ENCODE measurements around the gene BMP2K.

Gene BMP2K

DNA sequence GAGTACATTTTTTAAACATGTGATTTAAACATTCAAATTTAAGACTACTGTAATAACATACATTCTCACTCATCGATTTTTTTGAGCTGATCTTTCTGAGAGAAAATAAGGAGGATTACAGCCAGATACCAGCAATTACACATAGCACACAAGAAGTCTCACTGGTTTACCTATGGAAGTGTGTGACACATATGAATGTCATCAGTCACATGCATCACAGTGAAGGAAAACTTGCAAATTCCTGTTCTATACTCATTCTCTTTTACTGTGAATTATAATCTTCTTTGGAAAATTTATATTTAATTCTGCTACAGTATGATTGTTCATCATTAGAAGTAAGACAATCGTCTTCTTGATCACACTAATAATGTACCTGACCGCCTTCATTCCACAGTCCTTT, 21.3 kb upstream of the BMP2K start:
- H3K4me1 Mint-ChIP-seq (ENCODE audit: low read depth) = peaks cover 47% of the 10 kb centered on the region
- H3K9me3 Mint-ChIP-seq = no peaks in the 10 kb centered on the region
- H3K36me3 Mint-ChIP-seq (ENCODE audit: low read depth) = no peaks in the 10 kb centered on the region
- intact Hi-C loops (cut with micrococcal nuclease) = no loop called here
- no peak overlapping the region for H3K4me3 Mint-ChIP-seq
- no peaks in the 10 kb centered on the region for H3K27me3 Mint-ChIP-seq
- no peak overlapping the region for H3K27ac Mint-ChIP-seq

DNA sequence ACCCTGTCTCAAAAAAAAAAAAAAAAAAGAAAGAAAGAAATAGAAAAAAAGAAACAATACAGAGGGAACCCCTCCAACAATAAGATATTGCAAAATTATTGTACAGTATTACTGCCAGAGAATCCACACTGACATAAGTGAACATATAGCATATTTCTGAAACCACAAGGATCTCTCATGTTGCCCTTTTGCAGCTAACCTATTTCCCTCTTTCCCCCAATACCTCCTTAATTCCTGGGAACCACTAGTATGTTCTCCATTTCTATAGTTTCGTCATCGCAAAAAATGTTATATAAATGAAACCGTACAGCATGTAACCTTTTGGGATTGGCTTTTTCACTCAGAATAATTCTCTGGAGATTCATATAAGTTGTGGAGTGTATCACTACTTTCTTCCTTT, 20.0 kb upstream of the BMP2K start:
- H3K27me3 Mint-ChIP-seq = no peaks in the 10 kb centered on the region
- H3K27ac Mint-ChIP-seq = peak overlapping the region; percentile 25
- no peaks in the 10 kb centered on the region for H3K36me3 Mint-ChIP-seq (ENCODE audit: low read depth)
- H3K4me1 Mint-ChIP-seq (ENCODE audit: low read depth) = peaks cover 38% of the 10 kb centered on the region
- no peak overlapping the region for H3K4me3 Mint-ChIP-seq
- no peaks in the 10 kb centered on the region for H3K9me3 Mint-ChIP-seq
- intact Hi-C loops (cut with micrococcal nuclease) = no loop called here

GRCh38 chr4:78756776-78757175, 19.4 kb upstream of the BMP2K start:
- no peaks in the 10 kb centered on the region for H3K27me3 Mint-ChIP-seq

GRCh38 chr4:78757574-78757973, 18.6 kb upstream of the BMP2K start:
- H3K27me3 Mint-ChIP-seq = no peaks in the 10 kb centered on the region
- H3K9me3 Mint-ChIP-seq = no peaks in the 10 kb centered on the region
- H3K36me3 Mint-ChIP-seq (ENCODE audit: low read depth) = no peaks in the 10 kb centered on the region
- H3K4me1 Mint-ChIP-seq (ENCODE audit: low read depth) = peaks cover 25% of the 10 kb centered on the region
- H3K4me3 Mint-ChIP-seq = no peak overlapping the region
- intact Hi-C loops (cut with micrococcal nuclease) = no loop called here
- peak overlapping the region; percentile 34 for H3K27ac Mint-ChIP-seq

More at GRCh38 chr4:78756776-78757175, 19.4 kb upstream of the BMP2K start:
- Mint-ChIP-seq H3K36me3 (ENCODE audit: low read depth) (no peaks in the 10 kb centered on the region), H3K27ac (peak overlapping the region; percentile 34), H3K9me3 (no peaks in the 10 kb centered on the region), H3K4me3 (no peak overlapping the region), H3K4me1 (ENCODE audit: low read depth) (peaks cover 31% of the 10 kb centered on the region)
- intact Hi-C loops (cut with micrococcal nuclease) = no loop called here

GRCh38 chr4:78758085-78758484, 18.1 kb upstream of the BMP2K start:
- H3K9me3 Mint-ChIP-seq = no peaks in the 10 kb centered on the region
- no peaks in the 10 kb centered on the region for H3K36me3 Mint-ChIP-seq (ENCODE audit: low read depth)
- no peak overlapping the region for H3K4me3 Mint-ChIP-seq
- intact Hi-C loops (cut with micrococcal nuclease) = no loop called here
- peaks cover 21% of the 10 kb centered on the region for H3K4me1 Mint-ChIP-seq (ENCODE audit: low read depth)
- no peak overlapping the region for H3K27ac Mint-ChIP-seq
- H3K27me3 Mint-ChIP-seq = no peaks in the 10 kb centered on the region

- Mint-ChIP-seq H3K4me3 (no peak overlapping the region), H3K36me3 (ENCODE audit: low read depth) (no peaks in the 10 kb centered on the region), H3K9me3 (no peaks in the 10 kb centered on the region), H3K4me1 (ENCODE audit: low read depth) (peaks cover 13% of the 10 kb centered on the region), H3K27ac (no peak overlapping the region), H3K27me3 (no peaks in the 10 kb centered on the region)
- intact Hi-C loops (cut with micrococcal nuclease) = no loop called here
These were observed 13.6 kb upstream of the BMP2K start for GRCh38 chr4:78762529-78762928.

DNA sequence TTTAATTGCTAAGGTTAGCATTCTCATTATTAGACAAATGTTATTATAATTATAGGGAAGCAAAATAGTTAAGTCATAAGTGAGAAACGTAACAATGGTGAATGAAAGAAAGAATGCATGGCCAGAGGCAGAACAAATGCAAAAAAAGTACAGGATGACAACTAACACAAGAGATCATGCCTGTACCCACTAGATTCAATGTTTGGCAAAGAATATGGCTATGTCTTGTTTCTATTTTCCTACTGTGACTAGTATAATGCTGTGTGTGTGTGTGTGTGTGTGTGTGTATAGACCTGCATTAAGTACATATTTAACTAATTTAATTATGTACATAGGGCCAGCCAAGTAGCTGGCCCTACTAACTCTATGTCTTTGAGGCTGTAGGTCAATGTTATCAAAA, 12.9 kb upstream of the BMP2K start:
- intact Hi-C loops (cut with micrococcal nuclease) = no loop called here
- H3K36me3 Mint-ChIP-seq (ENCODE audit: low read depth) = no peaks in the 10 kb centered on the region

GRCh38 chr4:78763763-78764387, 12.3 kb upstream of the BMP2K start:
- Mint-ChIP-seq H3K27me3 (no peaks in the 10 kb centered on the region), H3K27ac (no peak overlapping the region), H3K9me3 (no peaks in the 10 kb centered on the region), H3K4me3 (no peak overlapping the region), H3K36me3 (ENCODE audit: low read depth) (no peaks in the 10 kb centered on the region), H3K4me1 (ENCODE audit: low read depth) (peaks cover 18% of the 10 kb centered on the region)
- intact Hi-C loops (cut with micrococcal nuclease) = no loop called here

More for the DNA sequence above, 12.9 kb upstream of the BMP2K start:
- Mint-ChIP-seq H3K4me1 (ENCODE audit: low read depth) (peaks cover 16% of the 10 kb centered on the region), H3K9me3 (no peaks in the 10 kb centered on the region), H3K4me3 (no peak overlapping the region), H3K27me3 (no peaks in the 10 kb centered on the region), H3K27ac (no peak overlapping the region)

DNA sequence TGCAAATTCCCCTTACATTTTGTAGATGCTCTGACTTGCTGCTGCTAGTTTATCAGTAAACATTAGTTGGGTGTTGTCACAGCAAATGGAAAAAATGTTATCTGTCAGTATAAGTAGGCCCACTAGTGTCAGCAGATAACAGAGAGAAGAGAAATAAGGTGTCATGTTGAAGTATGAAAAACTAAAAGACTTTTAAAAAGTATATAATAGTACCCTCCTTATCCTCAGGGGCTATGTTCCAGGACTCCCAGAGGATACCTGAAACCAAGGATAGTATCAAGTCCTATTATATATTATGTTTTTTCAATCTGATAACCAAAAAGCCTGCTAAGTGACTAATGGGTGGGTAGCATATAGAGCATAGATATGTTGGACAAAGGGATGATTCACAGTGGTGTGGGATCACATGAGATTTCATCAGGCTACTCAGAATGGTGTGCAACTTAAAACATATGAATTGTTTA, 11.6 kb upstream of the BMP2K start:
- Mint-ChIP-seq H3K27me3 (no peaks in the 10 kb centered on the region), H3K36me3 (ENCODE audit: low read depth) (no peaks in the 10 kb centered on the region), H3K27ac (no peak overlapping the region), H3K4me3 (no peak overlapping the region), H3K9me3 (no peaks in the 10 kb centered on the region), H3K4me1 (ENCODE audit: low read depth) (peaks cover 18% of the 10 kb centered on the region)
- intact Hi-C loops (cut with micrococcal nuclease) = no loop called here

DNA sequence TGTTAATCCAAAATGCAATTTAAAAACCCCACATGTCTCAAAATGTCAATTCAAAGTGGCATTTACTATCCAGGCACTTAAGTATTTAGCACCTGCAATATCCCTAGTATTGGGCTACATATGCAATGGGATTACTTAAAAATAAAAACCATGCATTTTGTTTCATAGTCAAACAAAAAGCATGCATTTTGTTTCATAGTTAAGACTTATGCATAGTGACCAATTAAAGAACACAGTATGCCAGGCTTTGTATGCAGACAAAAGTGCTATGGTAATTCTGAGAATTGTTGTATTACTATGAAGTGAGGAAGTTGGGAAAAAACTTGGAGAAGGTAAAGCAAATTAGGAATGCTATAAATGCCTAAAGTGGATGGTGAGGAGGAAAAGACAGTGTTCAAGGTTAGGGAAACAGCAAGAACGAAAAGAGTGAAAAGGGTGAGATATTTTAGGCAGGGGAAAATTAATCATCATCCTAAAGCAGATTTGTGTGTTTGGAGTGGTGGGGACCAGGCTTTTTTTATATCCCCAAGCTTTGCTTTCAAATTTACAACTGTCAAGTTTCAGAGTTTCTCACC, 10.6 kb upstream of the BMP2K start:
- Mint-ChIP-seq H3K27me3 (no peaks in the 10 kb centered on the region), H3K27ac (no peak overlapping the region), H3K36me3 (ENCODE audit: low read depth) (no peaks in the 10 kb centered on the region), H3K4me1 (ENCODE audit: low read depth) (peaks cover 18% of the 10 kb centered on the region), H3K4me3 (no peak overlapping the region), H3K9me3 (no peaks in the 10 kb centered on the region)
- intact Hi-C loops (cut with micrococcal nuclease) = no loop called here

GRCh38 chr4:78766026-78766425, 10.1 kb upstream of the BMP2K start:
- intact Hi-C loops (cut with micrococcal nuclease) = no loop called here
- Mint-ChIP-seq H3K27ac (no peak overlapping the region), H3K9me3 (no peaks in the 10 kb centered on the region), H3K27me3 (no peaks in the 10 kb centered on the region), H3K4me3 (no peak overlapping the region), H3K36me3 (ENCODE audit: low read depth) (no peaks in the 10 kb centered on the region), H3K4me1 (ENCODE audit: low read depth) (peaks cover 18% of the 10 kb centered on the region)

DNA sequence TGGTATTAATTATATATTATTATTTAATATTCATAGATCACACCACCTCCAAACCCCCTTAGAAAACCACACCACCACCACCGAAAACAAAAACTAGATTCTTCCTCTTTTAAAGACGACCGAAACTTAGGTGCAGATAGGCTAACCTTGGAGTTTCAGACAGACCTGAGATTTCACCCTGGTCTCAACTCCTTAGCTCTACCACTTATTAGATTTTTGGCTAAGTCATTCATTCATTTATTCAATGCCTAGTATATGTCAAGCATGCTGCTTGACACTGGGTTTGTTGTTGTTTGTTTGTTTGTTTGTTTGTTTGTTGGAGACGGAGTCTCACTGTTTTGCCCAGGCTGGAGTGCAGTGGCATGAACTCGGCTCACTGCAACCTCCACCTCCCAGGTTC, 9.5 kb upstream of the BMP2K start:
- H3K27me3 Mint-ChIP-seq = no peaks in the 10 kb centered on the region
- peaks cover 18% of the 10 kb centered on the region for H3K4me1 Mint-ChIP-seq (ENCODE audit: low read depth)
- intact Hi-C loops (cut with micrococcal nuclease) = no loop called here
- H3K27ac Mint-ChIP-seq = no peak overlapping the region
- no peaks in the 10 kb centered on the region for H3K36me3 Mint-ChIP-seq (ENCODE audit: low read depth)
- no peaks in the 10 kb centered on the region for H3K9me3 Mint-ChIP-seq
- no peak overlapping the region for H3K4me3 Mint-ChIP-seq

GRCh38 chr4:78767350-78767749, 8.8 kb upstream of the BMP2K start:
- intact Hi-C loops (cut with micrococcal nuclease) = no loop called here
- Mint-ChIP-seq H3K4me1 (ENCODE audit: low read depth) (peaks cover 18% of the 10 kb centered on the region), H3K9me3 (no peaks in the 10 kb centered on the region), H3K27ac (no peak overlapping the region), H3K27me3 (no peaks in the 10 kb centered on the region), H3K36me3 (ENCODE audit: low read depth) (no peaks in the 10 kb centered on the region), H3K4me3 (no peak overlapping the region)

DNA sequence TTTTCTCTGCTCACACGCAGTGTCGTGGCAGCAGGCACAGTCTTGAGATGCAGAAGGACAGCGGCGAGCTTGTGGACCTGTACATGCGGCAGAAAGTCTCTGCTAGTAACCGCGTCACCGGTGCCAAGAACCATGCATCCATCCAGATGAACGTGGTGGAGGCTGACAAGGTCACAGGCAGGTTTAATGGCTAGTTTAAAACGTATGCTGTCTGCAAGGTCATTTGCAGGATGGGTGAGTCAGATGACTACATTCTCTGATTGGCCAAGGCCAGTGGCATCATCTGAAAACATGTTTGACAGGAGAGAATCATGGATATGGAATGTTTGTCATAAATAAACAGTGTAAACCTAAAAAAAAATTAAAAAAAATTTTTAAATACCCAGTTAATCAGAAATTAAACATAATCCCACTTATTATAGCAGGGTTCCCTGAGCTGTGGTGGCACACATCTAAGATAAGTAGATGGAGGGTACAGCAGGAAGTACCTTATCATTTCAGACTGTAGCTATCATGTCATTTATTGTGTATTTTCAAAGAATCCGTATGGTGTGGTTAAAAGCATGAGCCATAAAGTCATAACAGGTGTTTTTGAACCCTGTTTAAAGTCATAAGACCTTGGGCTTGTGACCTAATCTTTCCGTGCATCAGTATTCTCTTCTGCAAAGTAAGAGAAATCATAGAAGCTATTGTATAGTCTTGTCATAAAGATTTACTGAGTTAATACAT, 7.5 kb upstream of the BMP2K start:
- no peaks in the 10 kb centered on the region for H3K27me3 Mint-ChIP-seq
- H3K9me3 Mint-ChIP-seq = no peaks in the 10 kb centered on the region
- H3K36me3 Mint-ChIP-seq (ENCODE audit: low read depth) = no peaks in the 10 kb centered on the region
- H3K27ac Mint-ChIP-seq = peak overlapping the region; percentile 25
- H3K4me1 Mint-ChIP-seq (ENCODE audit: low read depth) = peaks cover 19% of the 10 kb centered on the region
- intact Hi-C loops (cut with micrococcal nuclease) = no loop called here
- no peak overlapping the region for H3K4me3 Mint-ChIP-seq
